MCF 10A (cell line): Measurements from ENCODE around the gene TPRN. TPM values are rescaled to one million over a fixed set of nuclear protein-coding genes. Genes with fewer than 3 reads are reported as not detected.

Source experiments
- BruUV-seq: library from RNA; stranded (reverse); fragments of 400-500 nt; replicated peaks from 2 replicates; lab custom pipeline; 2021; lab: Mats Ljungman, UMichigan
- CTCF ChIA-PET: fragments of 300-600 bp; sonication (Branson Sonifier 250); formaldehyde crosslinking; extraction: SDS; loops from one replicate; lab custom pipeline; 2021; ENCODE audit warnings: antibody characterized with exemption, inconsistent platforms; lab: Yijun Ruan, JAX
- POLR2A ChIA-PET: fragments of 300-600, 350-650 bp; sonication (Branson Sonifier 250); formaldehyde crosslinking; extraction: SDS; loops from one replicate; lab custom pipeline; 2020; ENCODE audit warnings: antibody characterized with exemption, inconsistent platforms; lab: Yijun Ruan, JAX
- DNase-seq: peaks from one replicate; pipeline ENCODE4 v3.0.0-alpha.2; 2018; ENCODE audit not compliant: unreplicated experiment
- H3K27ac Mint-ChIP-seq: one replicate; pipeline ENCODE4 v1.8.0; 2022; ENCODE audit warnings: mild to moderate bottlenecking, low read depth, mixed read lengths; ENCODE audit not compliant: unreplicated experiment
- H3K27me3 Mint-ChIP-seq: one replicate; pipeline ENCODE4 v1.8.0; 2022; ENCODE audit warnings: mixed read lengths; ENCODE audit not compliant: insufficient read depth, unreplicated experiment
- H3K36me3 Mint-ChIP-seq: one replicate; pipeline ENCODE4 v1.8.0; 2022; ENCODE audit warnings: mild to moderate bottlenecking, moderate library complexity, mixed read lengths; ENCODE audit not compliant: insufficient read depth, unreplicated experiment
- H3K4me1 Mint-ChIP-seq: one replicate; pipeline ENCODE4 v1.8.0; 2022; ENCODE audit warnings: mixed read lengths; ENCODE audit not compliant: insufficient read depth, unreplicated experiment
- H3K4me3 Mint-ChIP-seq: one replicate; pipeline ENCODE4 v1.8.0; 2022; ENCODE audit warnings: mild to moderate bottlenecking, moderate library complexity, mixed read lengths; ENCODE audit not compliant: unreplicated experiment
- H3K9me3 Mint-ChIP-seq: one replicate; pipeline ENCODE4 v1.8.0; 2022; ENCODE audit warnings: mixed read lengths; ENCODE audit not compliant: unreplicated experiment
- intact Hi-C: fragments of 100-400 bp; cut with micrococcal nuclease; formaldehyde crosslinking; loops from 2 replicates; pipeline ENCODE4 v1.14.1; 2022
- total RNA-seq: library from RNA; stranded (reverse); gene quantifications from 2 replicates; pipeline ENCODE4 v1.2.3, GENCODE V29; 2022
- TF ChIP-seq, protein P1 (sequence below): fragments of 200-600 bp; IDR thresholded peaks from one replicate; pipeline ENCODE4 v1.8.0; 2022; ENCODE audit warnings: antibody characterized with exemption, mild to moderate bottlenecking; ENCODE audit not compliant: unreplicated experiment

TPRN gene
- total RNA-seq, 1 experiment from 2014 or later, result 13.4 TPM

DNA sequence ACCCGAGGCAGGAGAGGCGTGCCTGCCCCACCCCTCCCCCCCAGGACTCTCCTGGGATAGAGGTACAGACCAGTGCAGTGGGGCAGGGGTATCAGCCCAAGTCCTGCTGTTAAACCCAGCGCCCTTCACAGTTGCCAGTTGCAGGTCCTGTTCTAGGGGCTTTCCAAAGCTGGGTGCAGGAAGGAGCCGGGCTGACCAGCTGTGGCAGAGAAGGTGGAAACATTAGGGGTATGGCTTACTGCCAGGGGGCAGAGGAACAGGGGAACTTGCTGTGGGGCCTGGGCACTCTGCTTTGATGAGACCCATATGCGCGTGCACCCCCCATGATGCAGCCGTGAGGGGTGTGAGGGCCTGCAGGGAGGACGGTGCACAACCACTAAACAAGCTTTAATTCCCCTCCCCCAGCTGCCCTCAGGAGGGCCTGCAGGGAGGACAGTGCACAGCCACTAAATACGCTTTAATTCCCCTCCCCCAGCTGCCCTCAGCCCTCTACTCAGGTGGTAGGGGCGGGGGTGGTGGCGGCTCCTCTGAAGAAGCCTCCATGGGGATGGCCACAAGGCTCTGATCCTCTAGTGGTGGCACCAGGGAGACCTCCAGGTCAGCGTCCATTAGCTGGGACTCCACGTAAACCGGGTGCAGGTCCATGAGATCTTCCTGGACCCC is 29.9 kb downstream of the TPRN start:
- TF ChIP-seq, protein P1, sequence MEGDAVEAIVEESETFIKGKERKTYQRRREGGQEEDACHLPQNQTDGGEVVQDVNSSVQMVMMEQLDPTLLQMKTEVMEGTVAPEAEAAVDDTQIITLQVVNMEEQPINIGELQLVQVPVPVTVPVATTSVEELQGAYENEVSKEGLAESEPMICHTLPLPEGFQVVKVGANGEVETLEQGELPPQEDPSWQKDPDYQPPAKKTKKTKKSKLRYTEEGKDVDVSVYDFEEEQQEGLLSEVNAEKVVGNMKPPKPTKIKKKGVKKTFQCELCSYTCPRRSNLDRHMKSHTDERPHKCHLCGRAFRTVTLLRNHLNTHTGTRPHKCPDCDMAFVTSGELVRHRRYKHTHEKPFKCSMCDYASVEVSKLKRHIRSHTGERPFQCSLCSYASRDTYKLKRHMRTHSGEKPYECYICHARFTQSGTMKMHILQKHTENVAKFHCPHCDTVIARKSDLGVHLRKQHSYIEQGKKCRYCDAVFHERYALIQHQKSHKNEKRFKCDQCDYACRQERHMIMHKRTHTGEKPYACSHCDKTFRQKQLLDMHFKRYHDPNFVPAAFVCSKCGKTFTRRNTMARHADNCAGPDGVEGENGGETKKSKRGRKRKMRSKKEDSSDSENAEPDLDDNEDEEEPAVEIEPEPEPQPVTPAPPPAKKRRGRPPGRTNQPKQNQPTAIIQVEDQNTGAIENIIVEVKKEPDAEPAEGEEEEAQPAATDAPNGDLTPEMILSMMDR, result no peak
- BruUV-seq, result no TSS peak
- intact Hi-C loops, result loop anchor here (10.0 kb wide), 1 partner anchor 54 kb away; the partner anchor contains the start of genes CYSRT1, RNF208 and RNF224
- H3K36me3 Mint-ChIP-seq, result no peaks in the 10 kb centered on the region
- no peaks in the 10 kb centered on the region for H3K4me1 Mint-ChIP-seq
- no peak overlapping the region for H3K4me3 Mint-ChIP-seq
- DNase-seq, result no peak
- ChIA-PET POLR2A (interaction anchor here (0.7 to 2.0 kb wide), 3 partner anchors 18 to 41 kb away, joined by 3 to 9 read pairs (median 7); partner anchors contain the start of genes ANAPC2 and SSNA1), CTCF (interaction anchor here (0.6 to 0.7 kb wide), 2 partner anchors 23 to 57 kb away, joined by 3 read pairs; partner anchors contain the start of gene RNF224)
- peaks cover 13% of the 10 kb centered on the region for H3K27me3 Mint-ChIP-seq
- H3K27ac Mint-ChIP-seq, result no peak overlapping the region
- H3K9me3 Mint-ChIP-seq, result no peaks in the 10 kb centered on the region

DNA sequence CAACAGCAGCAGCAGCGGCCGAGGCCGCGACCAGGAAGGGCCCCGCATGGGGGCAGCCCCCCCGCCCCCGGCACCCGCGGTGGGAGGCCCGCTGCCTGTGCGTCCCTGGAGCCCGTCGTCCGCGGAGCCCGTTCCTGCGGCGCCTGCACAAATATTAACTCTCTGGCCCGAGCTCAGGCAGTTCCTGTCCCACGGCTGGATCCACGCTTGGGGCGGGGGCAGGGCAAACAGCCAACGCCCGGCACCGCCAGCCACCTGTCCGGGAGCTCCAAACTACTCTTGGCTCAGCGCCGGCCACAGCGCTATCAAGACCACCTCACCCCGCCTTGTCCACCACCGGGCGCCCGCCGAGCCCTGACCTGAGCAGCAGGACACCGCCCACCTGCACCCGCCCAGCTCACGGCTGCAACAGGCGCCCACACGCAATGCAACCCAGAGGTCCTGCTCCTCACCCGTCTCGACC is 30.6 kb downstream of the TPRN start, which contains the start of gene LRRC26:
TSS of gene LRRC26 (minus strand) at position 156 of the 463 bp plus-strand sequence. CDS start at position 48, 108 bp downstream.
- Mint-ChIP-seq H3K36me3 (no peaks in the 10 kb centered on the region), H3K4me1 (no peaks in the 10 kb centered on the region), H3K9me3 (no peaks in the 10 kb centered on the region), H3K27me3 (peaks cover 13% of the 10 kb centered on the region), H3K27ac (no peak within 1 kb of the TSS), H3K4me3 (peak within 1 kb of the TSS; percentile 53)
- TF ChIP-seq, protein P1, result no peak
- POLR2A ChIA-PET, result interaction anchor here (0.6 to 2.0 kb wide), 3 partner anchors 19 to 174 kb away, joined by 3 to 9 read pairs (median 7); partner anchors contain the start of gene SSNA1
- no TSS peak for BruUV-seq
- CTCF ChIA-PET, result no interaction called here
- intact Hi-C loops, result loop anchor here (10.0 kb wide), 1 partner anchor 55 kb away; the partner anchor contains the start of genes CYSRT1, RNF208 and RNF224
- no peak for DNase-seq

DNA sequence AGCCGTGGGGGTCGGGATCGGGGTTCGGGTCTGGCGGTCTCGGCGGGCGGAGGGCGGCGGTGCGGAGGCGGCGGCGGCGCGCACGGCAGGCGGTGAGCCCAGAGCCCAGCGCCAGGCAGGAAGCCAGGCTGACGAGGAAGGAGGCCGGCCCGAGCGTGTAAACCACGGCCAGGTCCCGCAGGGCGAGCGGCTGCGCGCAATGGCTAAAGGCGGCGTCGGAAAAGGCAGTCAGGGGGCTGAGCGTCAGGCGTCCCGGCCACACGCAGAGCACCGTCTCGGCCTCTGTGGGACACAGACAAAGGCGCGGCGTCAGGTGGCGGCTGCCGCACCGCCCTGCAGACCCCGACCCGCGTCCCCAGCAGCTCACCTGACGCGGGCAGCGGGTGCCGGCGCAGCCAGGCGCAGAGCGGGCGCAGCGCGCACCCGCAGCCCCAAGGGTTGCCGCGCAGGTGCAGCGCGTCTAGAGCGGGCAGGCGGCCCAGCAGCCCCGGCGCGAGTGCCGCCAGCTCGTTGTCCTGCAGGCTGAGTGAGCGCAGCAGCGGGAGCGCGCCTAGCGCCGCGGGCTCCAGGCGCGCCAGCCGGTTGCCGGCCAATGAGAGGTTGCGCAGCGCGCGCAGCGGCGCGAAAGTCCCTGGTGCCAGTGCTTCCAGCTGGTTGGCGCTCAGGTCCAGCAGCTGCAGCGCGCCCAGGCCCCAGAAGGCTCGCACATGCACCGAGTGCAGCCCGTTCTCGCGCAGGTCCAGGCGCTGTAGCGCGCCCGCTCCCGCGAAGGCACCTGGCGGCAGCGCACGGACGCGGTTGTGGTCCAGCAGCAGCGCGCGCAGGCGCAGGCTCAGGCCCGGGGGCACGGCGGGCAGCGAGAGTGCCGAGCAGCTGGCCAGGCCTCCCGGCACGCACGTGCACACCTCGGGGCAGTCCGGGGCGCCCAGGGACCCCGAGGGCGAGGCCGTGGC is 31.4 kb downstream of the TPRN start:
- ChIA-PET POLR2A (interaction anchor here (0.6 to 2.0 kb wide), 4 partner anchors 20 to 173 kb away, joined by 3 to 9 read pairs (median 5); partner anchors contain the start of gene SSNA1), CTCF (no interaction called here)
- no TSS peak for BruUV-seq
- Mint-ChIP-seq H3K4me1 (no peaks in the 10 kb centered on the region), H3K9me3 (no peaks in the 10 kb centered on the region), H3K27ac (no peak overlapping the region), H3K4me3 (peak overlapping the region; percentile 53), H3K36me3 (no peaks in the 10 kb centered on the region), H3K27me3 (peaks cover 13% of the 10 kb centered on the region)
- intact Hi-C loops, result no loop called here
- DNase-seq, result peak; percentile 44
- TF ChIP-seq, protein P1, result no peak
